NCI-H748 (cell line): ENCODE measurements around the gene FAM120A.
A peak's percentile ranks its signal among the peaks of the same experiment; 100 is the strongest.

Experiments used
- DNase-seq: peaks from one replicate; lab custom pipeline; 2025; ENCODE audit not compliant: unreplicated experiment; lab: John Stamatoyannopoulos, UW

Gene FAM120A

DNA sequence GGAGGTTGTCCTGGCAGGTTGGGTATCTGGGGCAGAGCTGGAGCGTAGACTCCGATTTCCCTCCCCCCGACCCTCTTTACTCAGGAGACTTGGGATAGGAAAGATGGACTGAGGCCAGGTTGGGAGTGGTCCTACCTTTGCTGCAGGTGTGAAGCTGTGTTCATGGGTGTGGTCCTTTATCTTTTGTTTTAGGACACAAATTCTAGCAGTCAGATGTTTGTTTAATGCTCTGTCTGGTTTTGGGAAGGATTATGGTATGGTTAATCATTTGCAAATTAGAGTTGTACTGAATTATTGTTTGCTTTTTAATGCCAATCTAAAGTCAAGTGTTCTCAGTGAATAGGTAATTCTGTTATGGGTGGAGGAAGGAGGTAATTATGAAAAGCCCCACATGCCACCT, 16.0 kb downstream of the FAM120A start:
- DNase-seq = peak; percentile 98

DNA sequence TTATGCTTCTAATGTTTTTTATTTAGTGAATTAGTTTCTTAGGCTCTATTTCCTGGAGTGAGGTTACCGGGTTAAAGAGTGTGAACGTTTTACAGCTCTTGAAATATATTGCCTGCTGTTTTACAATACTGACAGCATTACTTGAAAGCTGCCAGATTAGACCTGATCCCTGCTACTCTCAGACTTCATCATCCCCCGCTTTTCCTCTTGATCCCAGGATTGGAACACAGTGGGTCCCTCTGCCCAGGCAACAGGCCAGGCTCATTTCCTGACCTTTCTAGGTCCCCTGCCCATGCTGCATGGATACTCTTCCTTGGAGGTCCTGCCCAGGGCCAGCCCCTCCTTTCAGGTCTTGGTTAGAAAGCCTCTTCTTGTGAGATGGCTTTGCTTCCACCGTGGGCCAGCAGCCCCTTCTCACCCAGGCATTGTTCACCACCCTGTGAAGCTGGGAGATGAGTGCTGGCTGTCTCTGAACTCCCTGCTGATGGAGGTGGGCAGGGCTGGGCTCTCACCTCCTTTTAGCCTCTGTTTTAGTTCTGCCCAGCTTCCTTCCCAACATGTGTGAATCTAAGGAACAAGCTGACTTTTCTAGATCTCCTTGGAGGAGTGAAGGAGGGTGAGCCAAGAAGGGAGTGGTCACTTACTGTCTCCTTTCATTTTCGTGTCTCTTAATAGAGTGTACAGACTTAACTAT, 17.4 kb downstream of the FAM120A start:
- peak; percentile 31 for DNase-seq

DNA sequence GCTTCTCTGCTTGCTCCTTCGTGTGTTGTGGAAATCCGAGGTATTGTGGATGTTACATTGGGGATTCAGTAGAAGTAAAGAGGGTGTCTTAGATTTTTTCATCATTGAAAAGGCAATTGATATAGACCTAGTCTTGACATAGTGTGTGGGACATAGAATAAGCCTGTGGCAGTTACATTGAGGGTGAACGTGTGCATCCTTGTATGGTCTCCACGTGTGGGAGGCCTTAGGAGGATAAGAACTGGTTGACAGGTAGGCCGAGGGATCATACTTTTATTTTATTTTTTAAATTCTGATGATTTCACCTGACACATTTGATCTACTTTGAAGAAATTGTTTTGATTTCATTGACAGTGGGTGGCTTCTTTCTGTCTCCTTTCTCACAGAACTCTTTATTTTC, 18.9 kb downstream of the FAM120A start:
- DNase-seq = no peak

DNA sequence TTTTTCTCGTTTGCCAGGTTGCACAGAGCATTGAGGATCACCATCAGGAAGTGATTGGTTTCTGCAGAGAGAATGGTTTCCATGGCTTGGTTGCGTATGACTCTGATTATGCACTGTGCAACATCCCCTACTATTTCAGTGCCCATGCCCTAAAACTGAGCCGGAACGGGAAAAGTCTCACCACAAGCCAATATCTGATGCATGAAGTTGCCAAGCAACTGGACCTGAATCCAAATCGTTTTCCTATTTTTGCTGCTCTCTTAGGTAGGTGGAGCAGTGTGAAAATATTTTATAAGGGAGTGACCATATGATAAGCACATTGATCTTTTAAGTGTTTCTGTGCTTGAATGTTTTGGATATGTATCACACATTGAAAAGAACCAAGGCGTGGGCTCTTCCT, 19.6 kb downstream of the FAM120A start:
- DNase-seq = no peak

DNA sequence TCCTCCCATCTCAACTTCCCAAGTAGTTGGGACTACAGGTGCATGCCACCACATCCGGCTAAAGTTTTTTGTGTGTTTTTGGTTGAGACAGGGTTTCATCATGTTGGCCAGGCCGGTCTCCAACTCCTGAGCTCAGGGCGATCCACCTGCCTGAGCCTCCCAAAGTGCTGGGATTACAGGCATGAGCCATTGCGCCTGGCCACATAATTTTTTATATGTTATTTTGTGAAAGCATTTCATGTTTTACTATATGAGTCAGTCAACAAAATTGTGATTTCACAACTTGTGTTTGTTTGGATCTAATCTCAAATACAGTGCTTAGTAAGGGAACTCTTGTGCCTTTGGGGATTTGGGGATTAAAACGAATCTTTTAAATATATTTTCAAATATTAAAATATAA, 21.9 kb downstream of the FAM120A start:
- DNase-seq = no peak

DNA sequence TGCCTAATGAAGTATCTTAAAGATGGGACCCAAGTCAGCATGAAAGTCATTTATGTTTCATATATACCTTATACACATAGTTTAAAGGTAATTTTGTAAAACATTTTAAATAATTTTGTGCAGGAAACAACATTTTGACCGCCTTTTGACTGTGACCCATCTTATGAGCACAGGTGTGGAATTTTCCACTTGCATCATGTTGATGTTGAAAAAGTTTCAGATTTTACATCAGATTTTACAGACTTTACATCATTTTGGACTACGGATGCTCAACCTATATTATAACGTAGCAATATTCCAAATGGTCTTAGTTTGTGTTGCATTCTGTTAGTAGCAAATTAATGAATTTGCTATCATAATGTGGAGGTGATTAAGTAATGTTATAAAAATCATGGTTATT, 23.6 kb downstream of the FAM120A start:
- DNase-seq = no peak

DNA sequence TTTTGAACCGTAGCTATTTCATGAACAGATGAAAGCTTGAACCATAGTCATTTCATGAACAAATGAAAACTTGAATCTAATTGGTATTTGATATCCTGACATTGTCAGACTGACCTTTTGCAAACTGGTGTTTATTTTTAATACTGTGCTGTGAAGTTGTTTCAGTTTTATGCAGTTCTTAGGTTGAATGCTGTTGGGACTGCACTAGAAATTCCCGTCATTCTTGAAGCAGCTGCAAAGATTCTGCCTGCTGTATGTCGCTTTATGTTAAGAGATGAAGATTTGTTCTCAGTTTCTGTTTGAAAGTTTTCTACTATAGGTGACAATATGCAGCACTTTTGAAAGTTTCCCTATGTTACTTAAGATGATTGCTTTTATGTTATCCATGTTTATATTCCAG, 24.4 kb downstream of the FAM120A start:
- DNase-seq = no peak

DNA sequence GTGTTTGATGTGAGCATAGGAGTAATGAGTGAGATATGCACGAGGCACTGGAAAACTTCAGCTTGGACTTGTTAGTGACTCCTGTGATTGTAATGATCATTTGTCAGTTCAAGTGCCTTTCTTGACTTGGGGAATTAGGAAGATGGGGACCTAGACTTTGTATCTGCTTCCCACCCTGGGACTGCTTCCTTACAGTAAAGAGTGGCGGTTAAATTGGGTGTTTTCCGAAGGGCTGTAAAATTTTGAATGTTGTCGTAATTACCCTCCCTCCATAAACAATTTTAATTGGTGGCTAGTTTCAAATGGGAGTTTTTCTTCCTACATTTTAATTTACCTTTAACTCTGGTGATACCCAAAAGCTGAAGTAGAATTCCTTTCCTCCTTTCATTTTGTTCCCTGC, 25.4 kb downstream of the FAM120A start:
- no peak for DNase-seq

DNA sequence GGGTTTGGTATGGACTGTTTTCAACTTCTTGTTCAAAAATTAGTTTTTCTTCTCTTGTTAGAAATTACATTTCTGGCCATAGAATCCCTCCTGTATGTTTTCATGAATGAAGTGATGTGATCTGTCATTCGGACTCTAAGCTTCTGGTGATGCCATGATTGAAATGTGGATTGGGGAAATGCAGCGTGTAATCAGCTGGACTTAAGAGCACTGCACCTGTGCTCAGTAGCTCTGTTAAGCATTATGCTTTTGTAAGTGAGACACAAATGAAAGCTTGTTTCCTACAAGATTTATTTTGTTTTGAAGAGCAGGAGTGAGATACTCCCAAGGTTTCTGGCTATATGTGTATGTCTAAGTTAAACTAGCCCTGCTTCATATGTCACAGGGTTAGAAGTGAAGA, 25.9 kb downstream of the FAM120A start:
- DNase-seq = no peak

DNA sequence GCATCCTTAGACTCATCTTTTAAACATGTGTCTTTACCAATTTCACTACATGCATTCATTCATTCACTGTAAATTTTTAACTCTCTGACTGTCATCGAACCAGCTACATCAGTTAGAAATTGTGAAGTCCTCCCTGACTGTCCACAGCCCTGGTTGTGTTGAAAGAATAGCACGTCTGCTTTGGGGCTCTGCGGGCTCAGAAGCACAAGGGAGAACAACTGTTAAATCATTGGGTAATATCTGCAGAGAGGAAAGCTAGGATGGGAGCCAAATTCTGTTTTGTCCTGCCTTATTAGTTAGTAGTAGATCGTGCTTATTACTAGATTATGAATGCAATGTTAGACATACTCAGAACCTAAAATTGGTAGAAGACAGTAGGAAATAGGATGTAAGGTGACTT, 28.2 kb downstream of the FAM120A start:
- DNase-seq = no peak

DNA sequence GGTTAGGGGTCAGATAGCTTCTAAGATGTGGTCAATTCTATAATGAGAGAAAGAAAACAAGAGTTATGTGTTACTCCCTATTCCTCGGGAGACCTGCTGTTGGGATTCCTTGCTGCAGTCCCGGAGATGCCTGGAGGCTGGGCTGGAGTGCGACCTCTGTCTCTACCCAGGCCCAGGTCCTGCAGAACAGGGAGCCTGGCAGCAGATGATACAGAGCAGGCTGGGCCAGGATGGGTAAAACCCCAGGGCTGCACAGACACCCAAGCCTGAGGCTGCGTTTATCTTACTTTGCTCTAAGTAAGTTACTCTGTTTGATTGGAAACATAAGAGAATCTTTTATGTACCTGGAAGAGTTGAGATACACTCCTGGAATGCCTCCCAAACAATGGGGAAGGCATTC, 28.8 kb downstream of the FAM120A start:
- DNase-seq = no peak

DNA sequence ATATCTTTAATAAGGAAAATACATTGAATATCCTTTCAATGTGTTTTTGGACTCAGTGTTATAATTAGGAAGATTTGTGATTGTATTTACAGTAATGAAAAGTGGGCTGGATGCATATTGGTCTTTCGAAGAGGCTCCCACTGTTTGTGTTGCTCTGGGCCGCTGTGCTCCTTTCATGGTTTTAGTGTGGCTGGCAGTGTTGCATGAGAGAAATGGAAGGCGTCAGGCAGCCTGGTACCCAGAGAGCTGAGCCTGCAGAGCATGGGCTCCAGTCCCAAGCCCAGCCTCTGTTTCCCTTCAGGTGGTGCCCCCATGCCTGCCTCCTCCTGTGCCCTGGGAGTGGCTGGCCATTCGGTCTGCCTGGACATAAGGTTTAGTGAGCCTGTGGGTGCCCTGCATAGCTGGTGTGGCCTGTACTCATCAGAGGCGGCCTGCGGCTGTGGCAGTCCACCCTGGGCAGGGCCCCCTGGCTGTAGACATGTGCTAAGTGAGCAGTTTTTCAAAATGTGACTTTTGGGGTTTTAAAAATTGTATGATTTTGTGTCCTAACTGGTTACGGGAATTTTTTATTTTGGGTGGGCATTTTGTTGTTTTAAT, 29.3 kb downstream of the FAM120A start:
- DNase-seq = no peak

DNA sequence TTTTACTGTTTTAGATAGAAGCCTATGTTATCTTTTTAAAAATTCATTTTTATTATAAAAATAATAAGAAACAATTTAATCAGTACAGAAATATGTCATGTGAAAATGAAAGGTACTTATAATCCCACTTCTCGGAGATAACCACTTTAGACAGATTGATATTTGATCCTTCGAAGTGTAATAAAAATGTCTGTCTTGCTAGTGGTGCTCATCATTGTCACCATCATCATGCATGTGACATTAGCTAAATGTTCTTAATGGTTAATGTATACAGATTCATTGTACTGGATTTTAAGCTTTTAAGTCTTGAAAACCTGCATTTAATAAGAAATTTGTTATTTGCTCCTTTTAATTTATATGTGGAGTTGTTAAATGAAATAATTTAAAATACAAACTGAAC, 32.0 kb downstream of the FAM120A start:
- no peak for DNase-seq

DNA sequence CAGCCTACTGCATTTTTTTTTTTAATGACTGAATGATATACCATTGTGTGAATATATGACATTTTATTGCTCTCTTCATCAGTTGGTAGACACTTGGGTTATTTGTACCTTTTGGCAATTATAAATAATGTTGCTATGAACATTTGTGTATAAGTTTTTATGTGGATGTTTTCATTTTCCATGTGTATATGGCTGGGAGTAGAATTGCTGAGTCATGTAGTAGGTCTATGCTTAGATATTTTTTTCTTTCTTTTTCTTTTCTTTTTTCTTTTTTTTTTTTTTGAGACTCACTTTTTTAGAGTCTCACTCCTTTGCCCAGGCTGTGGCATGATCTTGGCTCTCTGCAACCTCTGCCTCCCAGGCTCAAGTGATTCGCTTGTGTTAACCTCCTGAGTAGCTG, 34.8 kb downstream of the FAM120A start:
- no peak for DNase-seq

DNA sequence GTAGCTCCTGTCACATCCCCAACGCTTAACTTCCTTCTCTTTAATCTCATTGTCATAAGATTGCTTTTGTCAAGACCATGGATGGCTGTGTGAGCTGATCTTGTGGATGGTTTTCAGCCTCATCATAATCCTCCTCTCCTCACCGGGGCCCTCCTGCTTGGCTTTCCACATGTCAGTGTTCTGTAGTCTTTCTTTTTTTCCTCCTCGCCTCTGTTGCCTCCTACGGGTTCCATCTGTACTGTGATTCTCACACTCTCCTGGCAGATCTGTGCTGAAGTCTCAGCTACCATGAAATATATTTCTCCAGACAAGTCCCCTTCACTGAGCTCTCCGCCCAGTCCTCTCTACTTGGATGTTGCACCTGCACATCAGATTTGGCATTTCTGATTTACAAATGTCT, 36.8 kb downstream of the FAM120A start:
- no peak for DNase-seq

DNA sequence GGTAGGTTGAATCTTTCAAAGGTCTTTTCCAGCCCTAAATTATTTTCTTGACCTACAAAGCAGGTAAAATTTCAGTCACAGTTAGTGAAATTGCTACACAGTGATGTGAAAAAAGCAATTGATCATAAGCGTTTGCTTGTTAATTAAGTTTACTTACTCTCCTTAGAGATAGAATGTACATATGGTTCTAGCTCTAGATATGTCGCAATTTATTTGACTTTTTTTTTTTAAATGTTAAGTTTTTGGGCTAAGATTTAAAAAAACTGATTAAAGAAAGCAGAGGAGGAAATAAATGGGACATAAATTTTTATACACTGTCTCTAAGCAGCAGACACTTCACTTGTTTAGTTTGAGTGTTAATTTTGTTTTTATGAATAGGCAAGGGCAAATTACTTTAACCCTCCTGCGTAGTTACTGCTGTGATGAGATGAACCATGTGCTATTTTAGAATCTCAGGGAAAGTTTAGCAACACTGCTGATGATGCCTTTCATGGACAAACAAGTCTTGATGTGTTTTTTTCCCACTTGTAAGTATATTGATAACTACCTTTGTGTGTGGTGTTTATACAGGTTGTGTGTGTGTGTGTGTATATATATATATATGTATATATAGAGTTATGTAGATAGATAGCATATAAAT, 40.2 kb downstream of the FAM120A start:
- DNase-seq = no peak

DNA sequence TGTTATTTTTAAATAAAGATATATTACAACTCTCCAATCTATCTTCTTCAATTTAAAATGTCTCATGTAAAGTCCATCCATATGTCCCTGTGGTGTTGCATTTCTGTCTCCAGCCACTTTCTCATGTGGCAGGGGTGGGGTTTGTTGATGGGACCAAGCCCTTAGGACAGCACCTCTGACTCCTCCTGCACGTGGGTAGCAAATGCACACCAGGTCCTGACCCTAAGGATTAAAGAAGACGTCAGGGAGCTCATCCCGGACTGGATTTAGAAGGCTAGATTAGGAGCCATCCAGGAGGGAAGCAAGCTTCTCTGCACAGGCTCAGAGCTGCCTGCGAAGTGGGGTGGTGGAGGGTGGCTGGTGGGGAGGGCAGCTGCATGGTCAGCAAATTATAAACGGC, 40.8 kb downstream of the FAM120A start:
- no peak for DNase-seq

DNA sequence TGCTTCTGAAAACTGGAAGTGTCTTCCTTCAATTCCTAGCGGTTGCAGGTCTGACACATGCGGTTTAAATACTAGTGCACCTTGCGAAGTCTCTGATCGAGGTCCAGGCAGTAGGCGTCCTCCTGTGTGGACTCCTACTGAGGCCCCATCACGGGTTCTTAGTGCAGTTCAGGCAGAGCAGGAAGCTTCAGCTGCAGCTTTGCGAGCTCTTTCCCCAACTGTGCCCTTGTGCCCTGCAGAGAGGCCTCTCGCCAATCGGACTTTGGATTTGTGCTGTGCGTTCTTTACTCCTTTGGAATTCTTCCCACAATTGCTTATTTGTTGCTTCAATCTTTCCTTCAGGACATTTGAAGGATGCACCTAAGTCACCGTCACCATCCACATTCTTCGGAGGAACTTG, 42.5 kb downstream of the FAM120A start:
- DNase-seq = no peak

DNA sequence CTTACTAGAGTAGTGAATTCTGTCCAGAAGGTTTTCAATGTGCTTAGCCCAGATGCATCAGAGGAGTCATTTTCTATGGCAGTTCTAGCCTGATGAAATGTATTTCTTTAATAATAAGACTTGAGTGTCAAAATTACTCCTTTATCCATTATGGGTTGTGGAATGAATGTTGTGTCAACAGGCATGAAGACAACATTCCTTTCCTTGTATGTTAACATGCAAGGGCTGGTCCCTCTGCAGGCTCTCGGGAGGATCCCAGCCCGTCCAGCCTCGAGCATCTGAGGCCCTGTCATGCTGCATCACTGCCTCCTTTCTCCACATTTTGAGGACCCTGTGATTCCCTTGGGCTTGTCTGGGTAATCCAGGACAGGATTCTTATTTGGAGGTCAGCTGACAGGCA, 44.8 kb downstream of the FAM120A start:
- DNase-seq = no peak

DNA sequence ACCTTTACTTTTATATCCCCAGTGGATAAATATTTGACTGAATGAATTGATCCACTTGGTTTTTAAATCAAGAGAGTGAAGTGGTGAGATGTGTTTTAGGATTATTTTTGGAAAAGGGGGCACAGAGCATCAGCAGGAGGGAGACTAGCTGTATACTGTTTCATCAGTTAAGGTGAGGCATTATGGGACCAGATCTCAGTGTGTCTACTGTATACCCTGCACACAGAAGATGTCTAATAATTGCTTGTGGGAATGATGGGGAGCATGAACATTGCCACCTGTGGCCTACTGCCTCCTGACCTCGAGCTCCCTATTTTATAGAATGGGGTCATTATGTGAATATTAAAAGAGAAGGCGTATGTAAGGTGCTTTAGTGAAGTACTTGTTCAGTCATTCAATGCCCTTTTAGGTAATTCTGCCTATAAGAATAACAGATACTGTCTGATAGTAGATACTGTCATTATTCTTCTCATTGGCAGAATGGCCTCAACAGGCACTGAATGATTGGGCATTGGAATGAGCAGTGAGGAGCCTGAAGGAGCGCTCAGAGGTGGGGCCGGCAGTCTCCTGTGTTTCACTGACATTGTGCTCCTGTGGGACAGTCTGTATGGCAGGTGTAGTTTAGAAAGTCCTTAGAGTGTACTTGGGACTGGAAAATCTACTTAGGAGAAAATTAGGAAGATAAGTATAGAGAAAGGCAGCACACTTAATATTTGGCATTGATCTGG, 49.2 kb downstream of the FAM120A start:
- no peak for DNase-seq

DNA sequence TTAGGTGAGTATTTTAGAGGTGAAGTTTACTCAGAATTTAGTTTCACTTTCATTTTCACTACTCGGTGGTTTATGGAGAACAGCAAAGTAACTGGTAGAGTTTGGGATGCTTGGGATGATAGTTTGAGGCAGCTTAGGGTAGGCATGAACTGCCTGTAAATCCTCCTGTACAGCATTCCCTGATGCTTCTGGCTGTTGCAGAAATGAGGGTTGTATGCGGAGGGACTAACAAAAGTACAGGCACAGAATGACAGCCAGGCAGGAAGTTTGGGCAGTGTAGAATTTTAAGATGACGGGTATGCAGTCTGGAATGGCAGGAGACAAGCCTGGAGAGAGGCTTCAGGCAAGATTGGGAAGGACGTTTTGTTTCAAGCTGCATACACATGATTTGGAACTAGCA, 49.9 kb downstream of the FAM120A start:
- no peak for DNase-seq

DNA sequence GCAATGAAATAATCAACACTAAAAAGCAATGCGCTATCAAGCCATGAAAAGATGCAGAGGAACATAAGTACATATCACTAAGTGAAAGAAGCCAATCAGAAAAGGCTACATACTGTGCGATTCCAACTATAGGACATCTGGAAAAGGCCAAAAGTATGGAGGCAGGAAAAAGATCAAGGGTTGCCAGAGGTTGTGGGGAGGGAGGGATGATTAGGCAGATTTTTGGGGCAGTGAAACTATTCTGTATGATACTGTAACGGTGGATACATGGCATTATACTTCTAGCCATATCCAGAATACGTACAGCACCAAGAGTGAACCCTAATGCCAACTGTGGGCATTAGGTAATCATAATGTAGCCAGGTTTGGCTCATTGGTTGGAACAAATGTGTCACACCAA, 51.9 kb downstream of the FAM120A start:
- no peak for DNase-seq
